BE2C (cell line): ENCODE measurements around the gene SNRNP35.
"Not testable (repeated sequence)": the region's sequence is repeated elsewhere in the genome, so short reads cannot be mapped to it uniquely, and the experiment has no call there.

Experiments used
- DNase-seq: peaks from one replicate; pipeline ENCODE4 v3.0.0-alpha.2; 2020
- H3K27me3 ChIP-seq: fragments of 250-450 bp; sonication (Bioruptor Pico); 2 replicates; pipeline ENCODE4 v1.5.1; 2020; ENCODE audit warnings: mild to moderate bottlenecking
- H3K36me3 ChIP-seq: fragments of 250-450 bp; sonication (Bioruptor Pico); 2 replicates; pipeline ENCODE4 v1.5.1; 2020; ENCODE audit warnings: mild to moderate bottlenecking
- H3K4me1 ChIP-seq: fragments of 250-450 bp; sonication (Bioruptor Pico); 2 replicates; pipeline ENCODE4 v1.5.1; 2020
- H3K4me3 ChIP-seq: 2 replicates; pipeline ENCODE4 v1.5.1; 2011; ENCODE audit warnings: low read depth, low read length
- H3K9me3 ChIP-seq: fragments of 250-450 bp; sonication (Bioruptor Pico); 2 replicates; pipeline ENCODE4 v1.5.1; 2020
- CTCF ChIP-seq: IDR thresholded peaks from 2 replicates; pipeline ENCODE4 v1.5.1; 2012; ENCODE audit warnings: mild to moderate bottlenecking, low read depth, low read length

SNRNP35 gene

GRCh38 chr12:123491056-123491455 is 33.1 kb downstream of the SNRNP35 start:
- Histone ChIP-seq H3K4me3 (no peak overlapping the region), H3K9me3 (no peaks in the 10 kb centered on the region), H3K27me3 (no peaks in the 10 kb centered on the region), H3K4me1 (no peaks in the 10 kb centered on the region), H3K36me3 (no peaks in the 10 kb centered on the region)
- no peak for DNase-seq
- TF ChIP-seq CTCF = no peak

GRCh38 chr12:123491481-123491880 is 33.5 kb downstream of the SNRNP35 start:
- no peaks in the 10 kb centered on the region for H3K36me3 ChIP-seq
- H3K27me3 ChIP-seq = no peaks in the 10 kb centered on the region
- no peaks in the 10 kb centered on the region for H3K9me3 ChIP-seq
- no peak for DNase-seq
- no peak overlapping the region for H3K4me3 ChIP-seq
- no peak for TF ChIP-seq CTCF
- no peaks in the 10 kb centered on the region for H3K4me1 ChIP-seq

GRCh38 chr12:123492339-123493039 is 34.5 kb downstream of the SNRNP35 start:
- not testable (repeated sequence) for H3K4me3 ChIP-seq, H3K36me3 ChIP-seq, DNase-seq, H3K4me1 ChIP-seq, H3K27me3 ChIP-seq, H3K9me3 ChIP-seq

- no peaks in the 10 kb centered on the region for H3K27me3 ChIP-seq
- no peak for TF ChIP-seq CTCF
- no peaks in the 10 kb centered on the region for H3K9me3 ChIP-seq
- no peak for DNase-seq
- H3K36me3 ChIP-seq = no peaks in the 10 kb centered on the region
- H3K4me1 ChIP-seq = no peaks in the 10 kb centered on the region
- no peak overlapping the region for H3K4me3 ChIP-seq
Observed at GRCh38 chr12:123494124-123494851, 36.3 kb downstream of the SNRNP35 start.

GRCh38 chr12:123497065-123497464 is 39.1 kb downstream of the SNRNP35 start:
- Histone ChIP-seq H3K36me3 (no peaks in the 10 kb centered on the region), H3K9me3 (no peaks in the 10 kb centered on the region), H3K4me1 (no peaks in the 10 kb centered on the region), H3K4me3 (no peak overlapping the region), H3K27me3 (no peaks in the 10 kb centered on the region)
- no peak for DNase-seq
- TF ChIP-seq CTCF = no peak

GRCh38 chr12:123498126-123498825 is 40.3 kb downstream of the SNRNP35 start:
- TF ChIP-seq CTCF = no peak
- Histone ChIP-seq H3K9me3 (no peaks in the 10 kb centered on the region), H3K27me3 (no peaks in the 10 kb centered on the region), H3K36me3 (no peaks in the 10 kb centered on the region), H3K4me1 (no peaks in the 10 kb centered on the region), H3K4me3 (no peak overlapping the region)
- DNase-seq = no peak
